Measurements from ENCODE around the gene STAT1.

Gene STAT1

GRCh38 chr2:191015831-191016230 lies 1.9 kb upstream of the STAT1 start:
- Histone ChIP-seq H3K79me2 (ENCODE audit: insufficient read depth, low read length) (peaks cover 37% of the 10 kb centered on the region), H3K4me3 (ENCODE audit: low read depth in 1 of 2, low read length in 2 of 2) (no peak overlapping the region), H3K9ac (ENCODE audit: low read depth, low read length) (no peak overlapping the region), H3K36me3 (ENCODE audit: insufficient read depth, low read length) (peaks cover 11% of the 10 kb centered on the region), H3K27me3 (ENCODE audit: insufficient read depth, low read length, poor library complexity) (no peaks in the 10 kb centered on the region), H4K20me1 (ENCODE audit: insufficient read depth, low read length) (no peaks in the 10 kb centered on the region), H3K4me2 (ENCODE audit: insufficient read depth, low read length) (no peak overlapping the region), H3K27ac (ENCODE audit: low read length) (no peak overlapping the region), H3K4me1 (ENCODE audit: insufficient read depth, low read length) (peaks cover 50% of the 10 kb centered on the region), H3K9me3 (ENCODE audit: insufficient read depth, low read length, severe bottlenecking) (no peaks in the 10 kb centered on the region), H2AFZ (ENCODE audit: low read depth, low read length) (no peak overlapping the region)
- ATAC-seq (ENCODE audit: insufficient read depth, low read depth) (no peak), DNase-seq (no peak)
- no peak for TF ChIP-seq EZH2 (IDR thresholded peaks at IDR 0.05; ENCODE audit: borderline replicate concordance, low read depth, low read length, severe bottlenecking)
- no peak for TF ChIP-seq CTCF (IDR thresholded peaks at IDR 0.05; ENCODE audit: borderline replicate concordance, extremely low read depth, low read length, poor library complexity, severe bottlenecking)

- Histone ChIP-seq H3K9me3 (ENCODE audit: insufficient read depth, low read length, severe bottlenecking) (no peaks in the 10 kb centered on the region), H3K4me2 (ENCODE audit: insufficient read depth, low read length) (peak overlapping the region; percentile 94), H3K27ac (ENCODE audit: low read length) (no peak overlapping the region), H3K79me2 (ENCODE audit: insufficient read depth, low read length) (peaks cover 34% of the 10 kb centered on the region), H3K9ac (ENCODE audit: low read depth, low read length) (no peak overlapping the region), H3K36me3 (ENCODE audit: insufficient read depth, low read length) (peaks cover 13% of the 10 kb centered on the region), H4K20me1 (ENCODE audit: insufficient read depth, low read length) (no peaks in the 10 kb centered on the region), H3K27me3 (ENCODE audit: insufficient read depth, low read length, poor library complexity) (no peaks in the 10 kb centered on the region), H3K4me1 (ENCODE audit: insufficient read depth, low read length) (peaks cover 48% of the 10 kb centered on the region), H3K4me3 (ENCODE audit: low read depth in 1 of 2, low read length in 2 of 2) (no peak overlapping the region), H2AFZ (ENCODE audit: low read depth, low read length) (0 out of 2 replicates have a peak overlapping the region, but pooled peaks have one; percentile 88)
- ATAC-seq (ENCODE audit: insufficient read depth, low read depth) (no peak), DNase-seq (no peak)
- TF ChIP-seq EZH2 (IDR thresholded peaks at IDR 0.05; ENCODE audit: borderline replicate concordance, low read depth, low read length, severe bottlenecking) (no peak), CTCF (IDR thresholded peaks at IDR 0.05; ENCODE audit: borderline replicate concordance, extremely low read depth, low read length, poor library complexity, severe bottlenecking) (no peak)
These were observed 1.3 kb upstream of the STAT1 start for GRCh38 chr2:191015239-191015638.

GRCh38 chr2:191014653-191015020 lies 666 bp upstream of the STAT1 start:
- ATAC-seq (ENCODE audit: insufficient read depth, low read depth): no peak
- H3K4me1 ChIP-seq (ENCODE audit: insufficient read depth, low read length): peaks cover 43% of the 10 kb centered on the region
- no peaks in the 10 kb centered on the region for H3K9me3 ChIP-seq (ENCODE audit: insufficient read depth, low read length, severe bottlenecking)
- peak overlapping the region; percentile 29 to 96; a peak in 3 of 4 replicates for H3K4me3 ChIP-seq (ENCODE audit: low read depth in 1 of 2, low read length in 2 of 2)
- DNase-seq: no peak
- H3K36me3 ChIP-seq (ENCODE audit: insufficient read depth, low read length): peaks cover 16% of the 10 kb centered on the region
- H3K27ac ChIP-seq (ENCODE audit: low read length): peak overlapping the region; percentile 95
- no peaks in the 10 kb centered on the region for H4K20me1 ChIP-seq (ENCODE audit: insufficient read depth, low read length)
- no peak for TF ChIP-seq CTCF (IDR thresholded peaks at IDR 0.05; ENCODE audit: borderline replicate concordance, extremely low read depth, low read length, poor library complexity, severe bottlenecking)
- peak overlapping the region; percentile 94 for H3K4me2 ChIP-seq (ENCODE audit: insufficient read depth, low read length)
- peaks cover 40% of the 10 kb centered on the region for H3K79me2 ChIP-seq (ENCODE audit: insufficient read depth, low read length)
- peak overlapping the region; percentile 89 for H3K9ac ChIP-seq (ENCODE audit: low read depth, low read length)
- H3K27me3 ChIP-seq (ENCODE audit: insufficient read depth, low read length, poor library complexity): no peaks in the 10 kb centered on the region
- H2AFZ ChIP-seq (ENCODE audit: low read depth, low read length): peak overlapping the region; percentile 88

- DNase-seq: no peak
- Histone ChIP-seq H3K9me3 (ENCODE audit: insufficient read depth, low read length, severe bottlenecking) (no peaks in the 10 kb centered on the region), H3K36me3 (ENCODE audit: insufficient read depth, low read length) (peaks cover 25% of the 10 kb centered on the region), H2AFZ (ENCODE audit: low read depth, low read length) (peak overlapping the region; percentile 85), H3K79me2 (ENCODE audit: insufficient read depth, low read length) (peaks cover 40% of the 10 kb centered on the region), H3K27me3 (ENCODE audit: insufficient read depth, low read length, poor library complexity) (no peaks in the 10 kb centered on the region), H3K4me1 (ENCODE audit: insufficient read depth, low read length) (peaks cover 40% of the 10 kb centered on the region), H3K4me2 (ENCODE audit: insufficient read depth, low read length) (peak overlapping the region; percentile 94), H3K9ac (ENCODE audit: low read depth, low read length) (peak overlapping the region; percentile 89), H3K4me3 (ENCODE audit: low read depth in 1 of 2, low read length in 2 of 2) (peak overlapping the region; percentile 67 to 96), H3K27ac (ENCODE audit: low read length) (peak overlapping the region; percentile 85), H4K20me1 (ENCODE audit: insufficient read depth, low read length) (no peaks in the 10 kb centered on the region)
- no peak; the same call in 2 of the 3 replicates for ATAC-seq (ENCODE audit: insufficient read depth, low read depth)
- TF ChIP-seq CTCF (IDR thresholded peaks at IDR 0.05; ENCODE audit: borderline replicate concordance, extremely low read depth, low read length, poor library complexity, severe bottlenecking): peak; percentile 37
- no peak for TF ChIP-seq EZH2 (IDR thresholded peaks at IDR 0.05; ENCODE audit: borderline replicate concordance, low read depth, low read length, severe bottlenecking)
These were observed 364 bp downstream of the STAT1 start for GRCh38 chr2:191013682-191013931.
